ENCODE results near the gene NKX1-1.

Gene NKX1-1

GRCh38 chr4:1409079-1409478, 2.8 kb upstream of the NKX1-1 start:
- Histone ChIP-seq H3K23ac (ENCODE audit: low read length in 2 of 2) (no peak overlapping the region), H4K8ac (ENCODE audit: low read length) (no peak overlapping the region), H3K36me3 (ENCODE audit: control insufficient read depth in 1 of 2, insufficient read depth in 2 of 2, low read depth in 1 of 2, low read length in 2 of 2) (peaks cover 0 to 3% of the 10 kb centered on the region in 2 experiments), H2BK15ac (ENCODE audit: low read depth, poor library complexity, severe bottlenecking) (no peak overlapping the region), H3K4ac (ENCODE audit: low read depth in 1 of 2, low read length in 2 of 2) (no peak overlapping the region), H3K14ac (ENCODE audit: low read length in 2 of 2) (no peak overlapping the region), H3K4me1 (ENCODE audit: control insufficient read depth, insufficient read depth, low read depth, low read length) (peaks cover 8% of the 10 kb centered on the region), H3K9me3 (ENCODE audit: control insufficient read depth, low read length) (peaks cover 17% of the 10 kb centered on the region), H2BK12ac (ENCODE audit: low read length in 2 of 2) (no peak overlapping the region), H2BK5ac (ENCODE audit: low read depth, low read length, poor library complexity, severe bottlenecking) (no peak overlapping the region), H3K18ac (ENCODE audit: low read depth in 1 of 2, low read length in 2 of 2) (no peak overlapping the region), H3K79me1 (replicated peaks; ENCODE audit: low read length, poor library complexity, severe bottlenecking) (no peaks in the 10 kb centered on the region), H3K27ac (ENCODE audit: low read length, poor library complexity, severe bottlenecking) (no peak overlapping the region), H3K27me3 (ENCODE audit: control insufficient read depth in 1 of 2, insufficient read depth in 1 of 2, low read length in 2 of 2) (peaks cover 85 to 94% of the 10 kb centered on the region in 2 experiments), H2BK120ac (ENCODE audit: low read depth, low read length) (no peak overlapping the region), H2AK5ac (ENCODE audit: low read length, severe bottlenecking) (no peak overlapping the region), H3K4me2 (ENCODE audit: low read length, poor library complexity, severe bottlenecking) (no peak overlapping the region), H3K4me3 (ENCODE audit: insufficient read depth in 1 of 2, low read depth in 1 of 2, low read length in 2 of 2) (no peak overlapping the region), H3K9ac (ENCODE audit: low read length) (no peak overlapping the region), H4K91ac (ENCODE audit: low read length) (no peak overlapping the region), H2AFZ (ENCODE audit: low read depth, low read length) (no peak overlapping the region)
- no peak for DNase-seq
- whole genome bisulfite sequencing = 66% methylated on average over 9 of the region's 14 CpGs

- Histone ChIP-seq H3K4me1 (ENCODE audit: control insufficient read depth, insufficient read depth, low read depth, low read length) (peaks cover 10% of the 10 kb centered on the region), H3K36me3 (ENCODE audit: control insufficient read depth in 1 of 2, insufficient read depth in 2 of 2, low read depth in 1 of 2, low read length in 2 of 2) (no peaks in the 10 kb centered on the region)
- 26% methylated on average over 19 of the region's 22 CpGs for WGBS
Measured at GRCh38 chr4:1408418-1408817, 2.2 kb upstream of the NKX1-1 start.

GRCh38 chr4:1407657-1408333, 1.6 kb upstream of the NKX1-1 start:
- no peak overlapping the region for H3K27ac ChIP-seq (ENCODE audit: low read length, poor library complexity, severe bottlenecking)
- no peak overlapping the region for H4K8ac ChIP-seq (ENCODE audit: low read length)
- no peak overlapping the region for H3K4me2 ChIP-seq (ENCODE audit: low read length, poor library complexity, severe bottlenecking)
- no peak for DNase-seq
- H2AK5ac ChIP-seq (ENCODE audit: low read length, severe bottlenecking) = no peak overlapping the region
- H3K27me3 ChIP-seq (ENCODE audit: control insufficient read depth in 1 of 2, insufficient read depth in 1 of 2, low read length in 2 of 2) = peaks cover 81 to 93% of the 10 kb centered on the region in 2 experiments
- peaks cover 10% of the 10 kb centered on the region for H3K4me1 ChIP-seq (ENCODE audit: control insufficient read depth, insufficient read depth, low read depth, low read length)
- no peak overlapping the region for H3K9ac ChIP-seq (ENCODE audit: low read length)
- no peak overlapping the region for H2BK15ac ChIP-seq (ENCODE audit: low read depth, poor library complexity, severe bottlenecking)
- WGBS = 8% methylated on average over 33 of the region's 53 CpGs
- H3K4me3 ChIP-seq (ENCODE audit: insufficient read depth in 1 of 2, low read depth in 1 of 2, low read length in 2 of 2) = no peak overlapping the region
- H3K79me1 ChIP-seq (replicated peaks; ENCODE audit: low read length, poor library complexity, severe bottlenecking) = no peaks in the 10 kb centered on the region
- no peak overlapping the region for H4K91ac ChIP-seq (ENCODE audit: low read length)
- no peak overlapping the region for H2BK120ac ChIP-seq (ENCODE audit: low read depth, low read length)
- no peak overlapping the region for H3K18ac ChIP-seq (ENCODE audit: low read depth in 1 of 2, low read length in 2 of 2)
- H3K36me3 ChIP-seq (ENCODE audit: control insufficient read depth in 1 of 2, insufficient read depth in 2 of 2, low read depth in 1 of 2, low read length in 2 of 2) = no peaks in the 10 kb centered on the region
- no peak overlapping the region for H2AFZ ChIP-seq (ENCODE audit: low read depth, low read length)
- no peak overlapping the region for H3K14ac ChIP-seq (ENCODE audit: low read length in 2 of 2)
- no peak overlapping the region for H3K23ac ChIP-seq (ENCODE audit: low read length in 2 of 2)
- no peak overlapping the region for H2BK5ac ChIP-seq (ENCODE audit: low read depth, low read length, poor library complexity, severe bottlenecking)
- H3K4ac ChIP-seq (ENCODE audit: low read depth in 1 of 2, low read length in 2 of 2) = no peak overlapping the region
- peaks cover 10% of the 10 kb centered on the region for H3K9me3 ChIP-seq (ENCODE audit: control insufficient read depth, low read length)
- no peak overlapping the region for H2BK12ac ChIP-seq (ENCODE audit: low read length in 2 of 2)

More at GRCh38 chr4:1408418-1408817, 2.2 kb upstream of the NKX1-1 start:
- no peak overlapping the region for H3K4me2 ChIP-seq (ENCODE audit: low read length, poor library complexity, severe bottlenecking)
- no peak overlapping the region for H2BK120ac ChIP-seq (ENCODE audit: low read depth, low read length)
- DNase-seq = no peak
- H2AK5ac ChIP-seq (ENCODE audit: low read length, severe bottlenecking) = no peak overlapping the region
- no peaks in the 10 kb centered on the region for H3K79me1 ChIP-seq (replicated peaks; ENCODE audit: low read length, poor library complexity, severe bottlenecking)
- H2BK12ac ChIP-seq (ENCODE audit: low read length in 2 of 2) = no peak overlapping the region
- no peak overlapping the region for H3K18ac ChIP-seq (ENCODE audit: low read depth in 1 of 2, low read length in 2 of 2)
- H3K23ac ChIP-seq (ENCODE audit: low read length in 2 of 2) = no peak overlapping the region
- H3K4ac ChIP-seq (ENCODE audit: low read depth in 1 of 2, low read length in 2 of 2) = no peak overlapping the region
- no peak overlapping the region for H2BK15ac ChIP-seq (ENCODE audit: low read depth, poor library complexity, severe bottlenecking)
- H3K4me3 ChIP-seq (ENCODE audit: insufficient read depth in 1 of 2, low read depth in 1 of 2, low read length in 2 of 2) = no peak overlapping the region
- no peak overlapping the region for H3K14ac ChIP-seq (ENCODE audit: low read length in 2 of 2)
- no peak overlapping the region for H4K8ac ChIP-seq (ENCODE audit: low read length)
- no peak overlapping the region for H3K9ac ChIP-seq (ENCODE audit: low read length)
- peaks cover 16% of the 10 kb centered on the region for H3K9me3 ChIP-seq (ENCODE audit: control insufficient read depth, low read length)
- no peak overlapping the region for H4K91ac ChIP-seq (ENCODE audit: low read length)
- H2AFZ ChIP-seq (ENCODE audit: low read depth, low read length) = no peak overlapping the region
- H3K27ac ChIP-seq (ENCODE audit: low read length, poor library complexity, severe bottlenecking) = no peak overlapping the region
- peaks cover 84 to 94% of the 10 kb centered on the region in 2 experiments for H3K27me3 ChIP-seq (ENCODE audit: control insufficient read depth in 1 of 2, insufficient read depth in 1 of 2, low read length in 2 of 2)
- no peak overlapping the region for H2BK5ac ChIP-seq (ENCODE audit: low read depth, low read length, poor library complexity, severe bottlenecking)

- H2BK120ac ChIP-seq (ENCODE audit: low read depth, low read length) = no peak overlapping the region
- no peak overlapping the region for H2BK15ac ChIP-seq (ENCODE audit: low read depth, poor library complexity, severe bottlenecking)
- H3K27me3 ChIP-seq (ENCODE audit: control insufficient read depth in 1 of 2, insufficient read depth in 1 of 2, low read length in 2 of 2) = peaks cover 78 to 93% of the 10 kb centered on the region in 2 experiments
- H2AK5ac ChIP-seq (ENCODE audit: low read length, severe bottlenecking) = no peak overlapping the region
- no peak overlapping the region for H2AFZ ChIP-seq (ENCODE audit: low read depth, low read length)
- WGBS = 15% methylated on average over 49 of the region's 50 CpGs
- H3K36me3 ChIP-seq (ENCODE audit: control insufficient read depth in 1 of 2, insufficient read depth in 2 of 2, low read depth in 1 of 2, low read length in 2 of 2) = no peaks in the 10 kb centered on the region
- H3K9me3 ChIP-seq (ENCODE audit: control insufficient read depth, low read length) = peaks cover 9% of the 10 kb centered on the region
- H3K4me3 ChIP-seq (ENCODE audit: insufficient read depth in 1 of 2, low read depth in 1 of 2, low read length in 2 of 2) = no peak overlapping the region
- H3K4me1 ChIP-seq (ENCODE audit: control insufficient read depth, insufficient read depth, low read depth, low read length) = peaks cover 11% of the 10 kb centered on the region
- no peak overlapping the region for H2BK5ac ChIP-seq (ENCODE audit: low read depth, low read length, poor library complexity, severe bottlenecking)
- no peaks in the 10 kb centered on the region for H3K79me1 ChIP-seq (replicated peaks; ENCODE audit: low read length, poor library complexity, severe bottlenecking)
- no peak overlapping the region for H3K23ac ChIP-seq (ENCODE audit: low read length in 2 of 2)
- no peak overlapping the region for H3K4me2 ChIP-seq (ENCODE audit: low read length, poor library complexity, severe bottlenecking)
- no peak overlapping the region for H4K91ac ChIP-seq (ENCODE audit: low read length)
- H3K14ac ChIP-seq (ENCODE audit: low read length in 2 of 2) = no peak overlapping the region
- no peak overlapping the region for H3K27ac ChIP-seq (ENCODE audit: low read length, poor library complexity, severe bottlenecking)
- no peak overlapping the region for H3K9ac ChIP-seq (ENCODE audit: low read length)
- no peak for DNase-seq
- H3K4ac ChIP-seq (ENCODE audit: low read depth in 1 of 2, low read length in 2 of 2) = no peak overlapping the region
- H2BK12ac ChIP-seq (ENCODE audit: low read length in 2 of 2) = no peak overlapping the region
- H4K8ac ChIP-seq (ENCODE audit: low read length) = no peak overlapping the region
- H3K18ac ChIP-seq (ENCODE audit: low read depth in 1 of 2, low read length in 2 of 2) = no peak overlapping the region
Measured at GRCh38 chr4:1406981-1407656, 877 bp upstream of the NKX1-1 start.

Data from mesenchymal stem cell (in vitro differentiated cells and primary cell).